Erythroblast (primary cell): ENCODE data around the gene PACS2.

Experiments
- DNase-seq, 2 experiments: peaks; one replicate each; lab custom pipeline; 2025; lab: John Stamatoyannopoulos, UW
- GATA1 ChIP-seq: IDR thresholded peaks from 2 replicates; pipeline ENCODE4 v1.6.1; 2011; ENCODE audit warnings: low read depth, mild to moderate bottlenecking, control low read depth, low read length, moderate library complexity
- POLR2A ChIP-seq: IDR thresholded peaks from 2 replicates; pipeline ENCODE4 v1.6.1; 2011; ENCODE audit warnings: mild to moderate bottlenecking, low read length

Gene PACS2

DNA sequence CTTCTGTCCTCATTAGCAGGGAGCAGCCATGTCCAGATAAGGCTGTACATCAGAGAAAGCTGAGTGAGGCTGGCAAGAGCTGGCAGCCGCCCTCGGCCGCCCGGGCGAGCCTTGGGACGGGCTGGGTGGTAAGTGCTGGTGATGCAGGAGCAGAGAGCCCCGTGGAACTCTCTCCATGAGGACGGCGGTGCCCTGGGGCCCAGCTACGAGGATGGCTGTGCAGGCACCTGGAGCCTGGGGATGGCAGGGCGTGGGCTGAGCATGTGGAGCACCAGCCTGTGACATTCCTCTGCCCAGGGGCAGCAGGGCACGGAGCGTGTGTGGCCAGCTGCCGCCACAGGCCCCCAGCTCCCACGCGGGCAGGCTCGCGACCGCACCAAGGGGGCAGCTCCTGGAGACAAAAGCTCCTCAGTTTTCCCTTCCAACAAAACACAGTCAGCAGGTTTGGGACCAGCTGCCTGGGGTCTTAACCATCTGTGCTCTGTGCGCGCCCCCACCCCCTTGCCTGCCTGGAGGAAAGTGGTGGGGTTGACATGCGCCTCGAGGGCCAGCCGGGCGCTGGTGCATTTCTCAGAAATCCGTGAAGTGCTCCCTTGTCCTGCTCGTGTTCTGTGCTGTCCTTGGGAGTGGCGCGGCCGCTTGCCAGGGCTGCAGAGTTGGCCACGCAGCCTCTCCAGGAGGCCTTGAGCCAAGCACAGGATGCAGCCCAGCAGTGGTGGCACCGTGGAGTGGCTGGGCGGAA lies 21.4 kb downstream of the PACS2 start:
- no peak for TF ChIP-seq POLR2A
- no peak for TF ChIP-seq GATA1
- no peak for DNase-seq

DNA sequence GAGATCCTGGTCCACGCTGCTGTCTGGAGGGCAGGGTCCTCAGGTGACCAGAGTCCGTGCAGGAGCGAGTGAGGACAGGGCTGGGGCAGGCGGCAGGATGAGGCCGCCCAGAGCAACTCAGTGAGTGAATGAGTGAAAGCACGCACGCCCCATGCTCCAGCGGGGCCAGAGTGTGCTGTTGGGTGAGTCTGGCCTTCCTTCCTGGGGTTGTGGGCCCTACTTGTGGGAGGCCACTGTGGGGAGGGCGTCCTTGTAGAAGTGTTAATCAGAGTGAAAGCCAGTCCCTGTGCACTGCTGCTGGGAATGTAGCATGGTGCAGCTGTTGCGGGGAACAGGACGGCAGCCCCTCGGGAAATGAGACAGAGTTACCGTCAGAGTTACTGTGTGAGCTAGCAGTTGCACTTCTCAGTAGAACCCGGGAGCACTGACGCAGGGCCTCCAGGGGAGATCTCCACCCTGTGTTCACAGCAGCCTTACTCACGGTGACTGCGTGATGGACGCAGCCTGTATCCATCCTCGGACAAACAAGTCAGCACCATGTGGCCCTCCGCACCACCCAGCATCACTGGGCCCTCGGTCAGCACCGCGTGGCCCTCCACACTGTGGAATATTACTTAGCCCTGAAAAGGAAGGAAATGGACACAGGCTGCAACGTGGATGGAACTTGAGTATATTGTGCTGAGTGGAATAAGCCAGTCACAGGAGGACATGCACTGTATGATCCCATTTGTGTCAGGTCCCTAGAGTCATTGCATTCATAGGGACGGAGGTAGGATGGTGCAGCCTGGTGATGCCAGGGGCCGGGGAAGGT lies 22.1 kb downstream of the PACS2 start:
- no peak for TF ChIP-seq GATA1
- no peak for TF ChIP-seq POLR2A
- DNase-seq, result no peak

DNA sequence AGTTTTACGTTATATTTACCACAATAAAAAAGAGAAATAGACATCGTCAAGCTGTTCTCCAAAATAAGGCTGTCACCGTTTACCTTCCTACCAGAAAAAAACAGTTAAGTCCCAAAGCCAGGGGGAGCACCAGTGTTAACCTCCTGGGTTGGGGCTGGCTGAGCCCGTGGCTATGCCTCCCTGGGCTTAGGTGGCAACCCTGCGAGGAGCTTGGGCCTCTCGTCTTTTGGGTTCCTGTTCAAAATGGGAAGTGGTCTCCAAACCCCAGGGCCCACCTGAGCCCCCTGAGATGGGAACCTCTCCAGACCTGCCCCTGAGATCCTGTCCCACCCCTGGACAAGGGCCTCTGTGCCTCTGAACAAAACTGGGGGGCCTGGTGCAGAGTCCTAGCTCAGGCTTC lies 22.9 kb downstream of the PACS2 start:
- DNase-seq, result no peak
- TF ChIP-seq POLR2A, result no peak
- no peak for TF ChIP-seq GATA1

DNA sequence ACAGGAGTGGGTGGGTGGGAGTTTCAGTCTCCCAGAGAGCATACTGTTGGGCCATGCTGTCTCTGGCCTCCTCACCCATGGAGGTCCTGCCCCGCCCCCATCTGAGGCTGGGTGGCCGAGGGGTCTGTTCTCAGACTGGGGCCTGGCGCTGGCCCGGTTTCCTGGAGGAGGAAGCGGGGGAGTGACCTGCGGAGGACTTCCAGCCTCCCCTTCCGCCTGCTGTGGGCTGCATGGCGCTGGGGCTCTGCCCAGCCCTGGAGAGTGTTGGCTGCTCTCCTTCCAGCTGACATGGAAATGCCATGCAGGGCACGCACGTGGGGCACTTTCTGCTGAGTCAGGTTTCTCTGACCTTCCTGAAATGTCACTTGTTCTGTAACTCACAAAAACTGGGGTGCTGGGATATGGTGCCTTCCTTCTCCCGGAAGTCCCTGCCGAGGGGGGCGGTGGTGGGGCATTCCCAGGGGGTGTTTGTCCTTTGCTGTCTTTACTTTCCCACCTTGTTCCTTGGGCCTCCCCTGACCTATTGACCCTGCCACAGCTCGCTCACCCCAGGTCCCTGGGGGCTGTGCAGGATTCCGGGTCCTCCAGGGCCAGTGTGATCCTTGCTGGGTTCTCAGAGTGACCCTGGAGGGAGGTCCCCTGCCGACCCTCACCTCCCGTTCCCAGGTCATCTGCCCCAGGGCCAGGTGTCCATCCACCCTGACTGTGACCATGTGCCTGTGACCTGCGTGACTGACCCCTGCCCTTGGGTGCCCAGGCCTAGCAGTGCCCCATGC lies 23.6 kb downstream of the PACS2 start:
- no peak for DNase-seq

DNA sequence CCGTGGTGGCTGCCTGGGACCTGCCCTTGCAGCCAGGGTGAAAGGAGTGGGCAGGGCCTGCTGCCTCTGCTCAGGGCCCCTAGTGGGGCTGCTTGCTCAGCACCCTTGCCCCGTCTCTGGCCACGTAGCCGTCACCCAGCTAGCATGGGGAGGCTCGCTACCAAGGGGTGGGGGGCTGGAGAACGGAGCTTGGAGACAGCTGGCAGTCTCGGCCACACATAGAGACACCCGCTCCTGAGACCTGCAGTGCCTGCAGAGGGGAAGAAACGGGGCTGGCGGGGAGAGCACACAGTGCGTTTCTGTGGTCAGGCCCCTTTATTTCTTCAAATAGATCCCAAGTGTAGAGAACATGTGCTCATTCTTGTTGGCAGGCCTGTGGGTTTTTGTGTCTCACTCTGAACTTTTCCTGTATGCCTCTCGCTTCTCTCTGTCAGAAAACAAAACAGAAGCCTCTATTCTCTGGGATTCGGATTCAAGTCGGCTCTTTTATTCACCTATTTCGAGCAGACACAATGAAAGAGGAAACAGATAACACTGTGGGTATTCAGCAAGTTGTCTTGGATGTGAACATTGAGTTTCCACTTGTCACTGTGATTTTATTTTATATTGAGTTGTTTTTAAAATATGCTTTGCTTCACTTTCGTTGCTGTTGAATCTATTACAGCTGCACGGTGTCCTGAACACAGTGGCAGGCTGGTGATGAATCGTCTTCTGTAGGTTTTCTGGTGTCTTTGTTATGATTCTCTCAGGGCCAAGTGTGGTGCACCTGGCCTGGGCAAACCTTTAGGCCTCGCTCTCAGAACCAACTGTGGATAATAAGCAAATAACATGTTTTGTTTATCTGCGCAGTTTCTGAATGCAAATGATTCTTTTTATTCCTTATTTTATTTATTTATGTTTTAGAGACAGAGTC lies 26.5 kb downstream of the PACS2 start:
- TF ChIP-seq GATA1 (no peak), POLR2A (no peak)
- DNase-seq, result no peak

More for the DNA sequence above, 23.6 kb downstream of the PACS2 start:
- TF ChIP-seq GATA1 (no peak), POLR2A (no peak)

DNA sequence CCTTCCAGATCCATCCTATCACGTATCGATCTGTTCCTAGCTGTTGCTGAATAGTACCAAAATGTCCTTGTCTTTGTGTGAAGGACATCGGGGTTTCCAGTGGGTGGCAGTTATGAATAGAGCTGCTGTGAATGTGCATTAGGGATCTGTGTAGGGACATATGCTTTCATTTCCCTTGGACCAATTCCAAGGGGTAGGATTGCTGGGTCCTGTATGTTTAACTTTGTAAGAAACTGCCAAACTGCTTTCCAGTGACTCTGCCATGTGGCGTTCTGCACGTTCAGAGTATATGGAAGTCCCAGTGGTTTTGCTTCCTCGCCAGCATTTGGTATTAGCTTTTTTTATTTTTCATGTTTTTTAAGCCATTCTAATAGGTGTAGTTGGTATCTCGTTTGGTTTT lies 28.6 kb downstream of the PACS2 start:
- TF ChIP-seq GATA1 (no peak), POLR2A (no peak)
- DNase-seq, result no peak

DNA sequence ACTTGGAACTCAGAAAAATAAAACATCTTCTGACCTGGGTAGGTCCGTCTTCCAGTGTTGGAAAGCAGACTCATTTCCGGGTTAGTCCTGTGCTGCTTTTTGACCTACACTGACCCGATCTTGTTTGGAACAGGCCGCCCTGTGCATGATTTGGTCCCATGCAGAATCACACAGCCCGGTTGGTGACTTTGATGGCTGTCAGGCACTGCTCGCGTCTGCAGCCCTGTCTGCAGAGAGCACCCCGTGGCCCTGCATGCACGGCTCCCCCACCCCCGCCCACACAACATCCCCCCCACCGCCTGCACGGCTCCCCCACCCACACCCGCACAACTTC lies 31.6 kb downstream of the PACS2 start:
- DNase-seq, result no peak
- TF ChIP-seq POLR2A (no peak), GATA1 (no peak)

DNA sequence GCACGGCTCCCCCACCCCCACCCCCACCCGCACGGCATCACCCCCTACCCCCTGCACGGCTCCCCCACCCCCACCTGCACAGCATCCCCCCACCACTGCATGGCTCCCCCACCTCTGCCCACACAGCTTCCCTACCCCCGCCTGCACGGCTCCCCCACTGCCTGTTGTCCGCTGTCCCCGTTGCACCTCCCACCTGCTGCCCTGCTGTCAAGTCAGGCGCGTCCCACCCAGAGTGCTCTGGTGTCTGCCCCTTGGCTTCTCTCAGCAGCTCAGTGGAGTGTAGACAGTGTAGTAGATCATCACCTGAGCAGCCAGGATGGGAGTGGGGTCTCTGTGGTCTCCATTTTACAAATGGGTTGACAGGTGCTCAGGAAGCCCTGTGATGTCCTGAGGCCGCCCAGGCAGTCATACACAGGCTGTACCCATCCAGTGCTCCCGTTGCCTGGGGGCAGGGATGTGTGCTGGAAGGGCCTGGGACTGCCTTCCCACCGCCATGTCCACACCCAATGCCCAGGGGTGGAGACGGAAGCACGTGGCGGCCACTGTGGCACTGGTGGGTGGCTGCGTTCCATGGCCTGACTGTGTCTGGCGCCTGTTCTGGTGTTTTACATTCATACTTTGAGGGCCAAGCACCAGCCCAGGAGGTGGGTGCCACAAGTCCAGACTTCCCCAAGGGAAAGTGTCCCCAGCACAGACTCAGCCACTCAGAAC lies 32.5 kb downstream of the PACS2 start:
- no peak for DNase-seq
- TF ChIP-seq POLR2A, result no peak

DNA sequence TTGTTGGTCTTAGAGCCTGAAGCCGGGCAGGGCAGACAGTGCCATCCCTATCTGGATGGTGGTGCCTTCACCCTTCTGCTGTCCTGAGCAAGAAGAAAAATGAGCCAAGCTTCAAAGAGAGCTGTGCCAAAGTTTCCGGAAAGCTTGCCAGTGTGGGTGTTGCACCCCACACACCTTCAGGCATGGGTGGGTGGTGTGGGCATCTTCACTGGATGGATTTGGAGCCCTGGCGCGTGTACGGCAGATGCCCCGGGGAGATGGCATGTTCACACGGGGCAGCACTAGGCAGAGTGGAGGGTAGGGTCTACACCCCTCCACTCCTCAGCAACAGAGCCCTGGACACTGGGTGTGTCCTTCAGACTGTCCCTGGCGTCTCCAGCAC lies 33.0 kb downstream of the PACS2 start:
- no peak for TF ChIP-seq GATA1
- TF ChIP-seq POLR2A, result no peak

DNA sequence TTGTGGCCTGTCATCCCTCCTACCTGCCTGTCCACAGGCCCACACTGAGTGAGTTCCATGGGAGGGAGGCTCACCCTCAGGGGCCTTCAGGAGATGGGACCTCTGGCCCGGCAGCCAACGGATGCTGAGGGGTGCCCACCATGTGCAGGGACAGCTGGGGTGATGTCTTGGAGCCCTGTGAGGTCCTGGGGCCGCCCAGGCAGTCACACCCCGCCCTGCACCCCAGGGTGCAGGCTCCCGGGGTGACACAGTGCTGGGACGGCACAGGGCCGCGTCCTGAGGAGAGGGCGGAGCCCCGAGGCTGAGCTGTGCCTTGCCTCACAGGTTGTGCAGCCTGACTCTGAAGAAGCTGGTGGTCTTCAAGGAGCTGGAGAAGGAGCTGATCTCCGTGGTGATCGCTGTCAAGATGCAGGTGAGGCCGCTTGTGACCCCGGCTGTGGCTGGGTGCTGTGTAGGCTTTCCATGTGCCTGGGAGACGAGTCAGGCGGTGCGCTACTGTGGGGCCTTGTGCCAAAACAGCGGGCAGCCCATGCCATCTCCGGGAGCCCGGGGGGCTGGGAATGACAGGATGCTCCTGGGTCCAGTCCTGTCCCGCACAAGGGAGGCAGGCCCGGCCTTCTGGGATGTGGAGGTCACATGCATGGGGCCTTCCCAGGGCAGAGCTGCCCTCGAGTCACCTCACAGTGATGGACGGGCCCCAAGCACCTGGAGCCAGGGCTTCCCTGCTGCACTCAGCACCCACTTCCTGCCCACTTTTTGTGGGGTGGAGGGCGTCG lies 33.8 kb downstream of the PACS2 start:
- TF ChIP-seq POLR2A (no peak), GATA1 (no peak)
- no peak for DNase-seq

More for the DNA sequence above, 33.0 kb downstream of the PACS2 start:
- no peak for DNase-seq

DNA sequence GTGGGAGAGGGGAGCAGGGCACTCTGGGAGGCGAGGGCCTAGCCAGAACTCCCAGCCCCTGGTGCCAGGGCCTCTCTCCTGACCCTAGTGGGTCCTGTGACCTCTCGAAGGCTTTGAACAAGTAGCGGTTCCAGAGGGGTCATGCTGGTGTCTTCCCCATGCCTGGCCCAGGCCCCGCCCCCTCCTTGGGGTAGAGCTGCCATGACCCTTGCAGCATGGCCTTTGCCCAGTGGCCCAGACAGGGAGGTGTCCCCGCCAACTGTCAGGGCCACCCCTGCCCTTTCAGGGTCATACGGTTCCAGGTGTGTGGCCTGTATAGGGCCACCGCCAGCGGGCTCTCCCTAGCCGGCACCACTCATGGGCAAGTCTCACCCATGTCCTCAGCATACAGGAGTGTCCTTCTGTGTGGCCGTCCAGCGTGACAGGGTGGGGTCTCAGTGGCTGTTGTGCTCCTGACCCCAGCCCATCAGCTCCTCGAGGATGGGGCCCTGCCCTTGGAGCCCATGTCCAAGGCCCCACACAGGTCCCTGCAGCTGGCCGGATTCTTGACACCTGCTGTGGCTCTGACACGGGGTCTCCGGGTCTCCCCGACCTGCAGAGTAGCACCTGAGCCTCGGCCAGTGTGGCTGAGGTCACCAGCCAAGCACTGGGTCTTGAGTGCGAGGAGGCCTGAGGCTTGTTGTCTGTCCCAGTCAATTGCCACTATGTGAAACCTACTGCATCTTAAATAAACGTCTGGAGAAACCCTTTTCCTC lies 34.6 kb downstream of the PACS2 start:
- DNase-seq, result no peak
- no peak for TF ChIP-seq POLR2A
- no peak for TF ChIP-seq GATA1
